HuH-7 (cell line): Measurements from ENCODE around the gene TNFAIP8.

Experiments used
- DNase-seq: peaks from one replicate; pipeline ENCODE4 v3.0.0; 2011; ENCODE audit warnings: low spot score

TNFAIP8 gene

GRCh38 chr5:119346394-119346793 is 9.4 kb upstream of the TNFAIP8 start:
- DNase-seq: no peak

- no peak for DNase-seq
Observed at GRCh38 chr5:119347574-119347973, 8.2 kb upstream of the TNFAIP8 start.

GRCh38 chr5:119347991-119348390 is 7.8 kb upstream of the TNFAIP8 start:
- DNase-seq: no peak

GRCh38 chr5:119353213-119353612 is 2.6 kb upstream of the TNFAIP8 start:
- DNase-seq: no peak

- DNase-seq: no peak
Observed at GRCh38 chr5:119353686-119354366, 2.0 kb upstream of the TNFAIP8 start.

GRCh38 chr5:119354537-119355243 is 1.1 kb upstream of the TNFAIP8 start:
- no peak for DNase-seq

GRCh38 chr5:119355244-119355638 is 578 bp upstream of the TNFAIP8 start:
- DNase-seq: no peak

GRCh38 chr5:119356612-119357188 is 881 bp downstream of the TNFAIP8 start:
- DNase-seq: no peak

GRCh38 chr5:119357270-119357669 is 1.5 kb downstream of the TNFAIP8 start:
- no peak for DNase-seq

GRCh38 chr5:119357808-119358529 is 2.1 kb downstream of the TNFAIP8 start:
- DNase-seq: no peak

GRCh38 chr5:119358530-119358900 is 2.7 kb downstream of the TNFAIP8 start:
- DNase-seq: no peak

- no peak for DNase-seq
Observed at GRCh38 chr5:119358901-119359603, 3.2 kb downstream of the TNFAIP8 start.

- no peak for DNase-seq
Observed at GRCh38 chr5:119359737-119360413, 4.1 kb downstream of the TNFAIP8 start.

- no peak for DNase-seq
Observed at GRCh38 chr5:119360905-119361593, 5.2 kb downstream of the TNFAIP8 start.

- DNase-seq: no peak
Observed at GRCh38 chr5:119361594-119362125, 5.8 kb downstream of the TNFAIP8 start.

- no peak for DNase-seq
Observed at GRCh38 chr5:119362714-119363113, 6.9 kb downstream of the TNFAIP8 start.

GRCh38 chr5:119363271-119363670 is 7.5 kb downstream of the TNFAIP8 start:
- no peak for DNase-seq

- no peak for DNase-seq
Observed at GRCh38 chr5:119363936-119364335, 8.1 kb downstream of the TNFAIP8 start.

- DNase-seq: no peak
Observed at GRCh38 chr5:119365847-119366539, 10.2 kb downstream of the TNFAIP8 start.

GRCh38 chr5:119366540-119366881 is 10.7 kb downstream of the TNFAIP8 start:
- DNase-seq: no peak
